Stimulated activated CD8-positive, alpha-beta memory T cell treated with anti-CD3 and anti-CD28 coated beads, Interleukin-15, amount 100 ng/mL, for 48 hours (primary cell): ENCODE data around the gene THBS1.

Experiments used
- DNase-seq, 2 donors: peaks; one replicate each; pipeline ENCODE4 v3.0.0-alpha.2; 2020; ENCODE audit warnings: low read depth in 2 of 2

THBS1 gene

GRCh38 chr15:39589193-39589814 is 8.4 kb downstream of the THBS1 start:
- DNase-seq: no peak

DNA sequence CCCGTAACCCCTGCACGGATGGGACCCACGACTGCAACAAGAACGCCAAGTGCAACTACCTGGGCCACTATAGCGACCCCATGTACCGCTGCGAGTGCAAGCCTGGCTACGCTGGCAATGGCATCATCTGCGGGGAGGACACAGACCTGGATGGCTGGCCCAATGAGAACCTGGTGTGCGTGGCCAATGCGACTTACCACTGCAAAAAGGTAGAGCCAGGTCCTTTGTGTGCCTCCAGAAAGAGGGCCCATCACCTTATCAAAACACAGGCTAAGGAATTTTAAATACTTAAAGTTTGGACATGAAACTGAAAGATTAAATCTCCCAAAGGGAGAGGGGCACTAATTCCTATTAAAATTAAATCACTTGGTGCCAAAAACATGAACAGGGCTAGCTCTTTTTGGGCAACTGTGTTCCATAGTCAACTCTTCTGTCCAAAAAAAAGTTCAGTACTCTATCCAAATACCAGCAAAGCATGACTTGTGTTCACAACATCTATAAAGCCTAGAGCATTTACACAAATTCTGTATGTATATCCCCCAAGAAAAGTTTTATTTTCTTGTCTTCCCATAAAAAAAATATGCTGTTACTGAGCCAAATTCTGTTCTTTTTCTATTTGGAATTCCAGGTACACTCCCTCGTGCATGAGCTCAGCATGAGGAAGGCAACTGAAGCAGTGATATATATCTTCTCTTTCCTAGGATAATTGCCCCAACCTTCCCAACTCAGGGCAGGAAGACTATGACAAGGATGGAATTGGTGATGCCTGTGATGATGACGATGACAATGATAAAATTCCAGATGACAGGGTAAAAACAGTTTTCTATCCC is 9.2 kb downstream of the THBS1 start:
- DNase-seq: no peak

DNA sequence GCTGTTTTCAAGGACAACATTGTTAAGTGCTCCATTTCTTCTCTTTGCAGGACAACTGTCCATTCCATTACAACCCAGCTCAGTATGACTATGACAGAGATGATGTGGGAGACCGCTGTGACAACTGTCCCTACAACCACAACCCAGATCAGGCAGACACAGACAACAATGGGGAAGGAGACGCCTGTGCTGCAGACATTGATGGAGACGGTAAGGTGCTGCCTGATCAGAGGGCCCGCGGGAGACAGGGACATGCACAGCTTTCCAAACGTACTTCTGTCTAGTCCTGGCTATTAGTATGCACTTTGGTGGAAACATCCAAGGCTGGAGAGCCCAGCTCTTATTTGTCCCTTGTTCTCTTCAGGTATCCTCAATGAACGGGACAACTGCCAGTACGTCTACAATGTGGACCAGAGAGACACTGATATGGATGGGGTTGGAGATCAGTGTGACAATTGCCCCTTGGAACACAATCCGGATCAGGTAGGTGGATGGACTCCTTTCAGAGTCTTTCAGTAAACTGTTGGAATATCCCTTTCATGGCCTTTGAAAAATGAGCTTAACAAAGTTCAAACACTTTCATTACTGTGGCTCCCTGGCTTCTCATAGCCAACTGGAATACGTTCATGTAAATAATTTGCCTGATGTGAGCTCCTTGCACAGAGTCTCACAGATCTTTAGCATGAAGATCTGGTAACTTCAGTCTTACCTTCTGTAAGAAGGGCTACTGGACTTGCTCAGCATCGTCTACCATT is 10.4 kb downstream of the THBS1 start:
- DNase-seq: no peak

- no peak for DNase-seq
These were observed 11.0 kb downstream of the THBS1 start for GRCh38 chr15:39591896-39592315.

GRCh38 chr15:39592500-39592899 is 11.6 kb downstream of the THBS1 start:
- DNase-seq: no peak

GRCh38 chr15:39593071-39593655 is 12.3 kb downstream of the THBS1 start:
- DNase-seq: no peak

- no peak for DNase-seq
These were observed 13.0 kb downstream of the THBS1 start for GRCh38 chr15:39593656-39594445.

GRCh38 chr15:39594446-39595337 is 13.8 kb downstream of the THBS1 start:
- no peak for DNase-seq

DNA sequence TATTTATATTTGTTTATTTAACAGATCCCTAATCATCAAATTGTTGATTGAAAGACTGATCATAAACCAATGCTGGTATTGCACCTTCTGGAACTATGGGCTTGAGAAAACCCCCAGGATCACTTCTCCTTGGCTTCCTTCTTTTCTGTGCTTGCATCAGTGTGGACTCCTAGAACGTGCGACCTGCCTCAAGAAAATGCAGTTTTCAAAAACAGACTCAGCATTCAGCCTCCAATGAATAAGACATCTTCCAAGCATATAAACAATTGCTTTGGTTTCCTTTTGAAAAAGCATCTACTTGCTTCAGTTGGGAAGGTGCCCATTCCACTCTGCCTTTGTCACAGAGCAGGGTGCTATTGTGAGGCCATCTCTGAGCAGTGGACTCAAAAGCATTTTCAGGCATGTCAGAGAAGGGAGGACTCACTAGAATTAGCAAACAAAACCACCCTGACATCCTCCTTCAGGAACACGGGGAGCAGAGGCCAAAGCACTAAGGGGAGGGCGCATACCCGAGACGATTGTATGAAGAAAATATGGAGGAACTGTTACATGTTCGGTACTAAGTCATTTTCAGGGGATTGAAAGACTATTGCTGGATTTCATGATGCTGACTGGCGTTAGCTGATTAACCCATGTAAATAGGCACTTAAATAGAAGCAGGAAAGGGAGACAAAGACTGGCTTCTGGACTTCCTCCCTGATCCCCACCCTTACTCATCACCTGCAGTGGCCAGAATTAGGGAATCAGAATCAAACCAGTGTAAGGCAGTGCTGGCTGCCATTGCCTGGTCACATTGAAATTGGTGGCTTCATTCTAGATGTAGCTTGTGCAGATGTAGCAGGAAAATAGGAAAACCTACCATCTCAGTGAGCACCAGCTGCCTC is 14.7 kb downstream of the THBS1 start:
- no peak for DNase-seq

GRCh38 chr15:39596358-39597051 is 15.6 kb downstream of the THBS1 start:
- DNase-seq: no peak

DNA sequence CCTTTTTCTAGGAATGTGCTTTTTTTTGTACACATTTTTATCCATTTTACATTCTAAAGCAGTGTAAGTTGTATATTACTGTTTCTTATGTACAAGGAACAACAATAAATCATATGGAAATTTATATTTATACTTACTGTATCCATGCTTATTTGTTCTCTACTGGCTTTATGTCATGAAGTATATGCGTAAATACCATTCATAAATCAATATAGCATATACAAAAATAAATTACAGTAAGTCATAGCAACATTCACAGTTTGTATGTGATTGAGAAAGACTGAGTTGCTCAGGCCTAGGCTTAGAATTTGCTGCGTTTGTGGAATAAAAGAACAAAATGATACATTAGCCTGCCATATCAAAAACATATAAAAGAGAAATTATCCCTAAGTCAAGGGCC is 16.5 kb downstream of the THBS1 start:
- no peak for DNase-seq

GRCh38 chr15:39597751-39598185 is 16.9 kb downstream of the THBS1 start:
- no peak for DNase-seq

- DNase-seq: no peak
These were observed 17.4 kb downstream of the THBS1 start for GRCh38 chr15:39598186-39598850.

GRCh38 chr15:39598958-39599845 is 18.3 kb downstream of the THBS1 start:
- DNase-seq: no peak

- DNase-seq: no peak
These were observed 19.0 kb downstream of the THBS1 start for GRCh38 chr15:39599871-39600270.

- no peak for DNase-seq
These were observed 21.3 kb downstream of the THBS1 start for GRCh38 chr15:39602143-39602542.

- no peak for DNase-seq
These were observed 24.3 kb downstream of the THBS1 start for GRCh38 chr15:39605146-39605545.
